HG03066 (cell line): ENCODE measurements around the gene TLE2.

Source experiments
- ATAC-seq: cut with Tn5 transposase; IDR thresholded peaks from one replicate; pipeline ENCODE4 v1.9.1; 2021; ENCODE audit warnings: low read depth; ENCODE audit not compliant: unreplicated experiment

Gene TLE2

DNA sequence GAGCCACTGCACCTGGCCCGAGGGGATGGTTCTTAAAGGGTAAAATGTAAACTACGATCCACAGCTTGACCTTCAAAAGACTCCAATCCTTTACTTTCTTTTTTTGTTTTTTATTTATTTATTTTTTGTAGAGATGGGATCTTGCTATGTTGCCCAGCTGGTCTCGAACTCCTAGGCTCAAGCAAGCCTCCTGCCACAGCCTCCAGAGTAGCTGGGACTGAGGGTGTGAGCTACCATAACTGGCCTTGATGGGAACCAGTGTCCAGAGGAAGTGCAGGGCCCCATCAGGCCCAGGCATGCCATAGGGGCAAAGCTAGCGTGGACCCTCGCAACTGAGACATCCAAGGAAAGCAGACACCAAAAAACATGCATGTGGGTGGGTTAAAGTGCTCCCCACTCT is 66.0 kb downstream of the TLE2 start:
- no peak for ATAC-seq

DNA sequence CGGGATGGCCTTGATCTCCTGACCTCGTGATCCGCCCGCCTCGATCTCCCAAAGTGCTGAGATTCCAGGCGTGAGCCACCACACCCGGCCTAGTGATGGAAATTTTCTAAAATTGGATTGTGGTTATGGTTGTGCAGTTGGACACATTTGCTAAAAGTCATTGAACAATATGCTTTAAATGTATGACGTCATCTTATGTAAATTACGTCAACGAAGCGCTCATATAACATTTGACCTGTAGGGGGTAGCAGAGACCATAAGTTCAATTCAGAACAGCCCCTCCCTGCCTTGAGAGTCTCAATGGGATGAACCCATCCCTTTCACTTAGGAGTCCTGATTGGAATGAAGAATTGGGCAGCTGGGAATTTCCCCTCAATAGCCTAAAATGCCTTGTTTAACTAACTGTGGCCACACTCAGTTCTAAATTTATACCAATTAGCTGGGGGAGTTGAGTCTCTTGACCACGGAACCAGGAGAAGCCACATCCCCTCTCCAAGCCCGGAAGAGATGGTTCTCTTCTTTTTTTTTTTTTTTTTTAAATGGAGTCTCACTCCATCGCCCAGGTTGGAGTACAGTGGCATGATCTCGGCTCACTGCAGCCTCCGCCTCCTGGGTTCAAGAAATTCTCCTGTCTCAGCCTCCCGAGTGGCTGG is 66.9 kb downstream of the TLE2 start:
- ATAC-seq: no peak

DNA sequence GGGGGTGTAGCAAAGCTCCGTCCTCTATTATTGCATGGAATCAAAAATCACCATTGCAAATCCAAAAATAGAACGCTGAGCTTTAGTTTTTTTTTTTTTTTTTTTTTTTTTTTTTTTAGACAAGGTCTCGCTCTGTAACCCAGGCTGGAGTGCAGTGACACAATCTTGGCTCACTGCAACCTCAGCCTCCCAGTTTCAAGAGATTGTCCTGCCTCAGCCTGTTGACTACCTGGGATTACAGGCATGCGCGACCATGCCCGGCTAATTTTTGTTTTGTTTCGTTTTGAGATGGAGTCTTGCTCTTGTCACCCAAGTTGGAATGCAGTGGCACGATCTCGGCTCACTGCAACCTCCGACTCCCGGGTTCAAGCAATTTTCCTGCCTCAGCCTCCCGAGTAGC is 69.0 kb downstream of the TLE2 start:
- no peak for ATAC-seq

DNA sequence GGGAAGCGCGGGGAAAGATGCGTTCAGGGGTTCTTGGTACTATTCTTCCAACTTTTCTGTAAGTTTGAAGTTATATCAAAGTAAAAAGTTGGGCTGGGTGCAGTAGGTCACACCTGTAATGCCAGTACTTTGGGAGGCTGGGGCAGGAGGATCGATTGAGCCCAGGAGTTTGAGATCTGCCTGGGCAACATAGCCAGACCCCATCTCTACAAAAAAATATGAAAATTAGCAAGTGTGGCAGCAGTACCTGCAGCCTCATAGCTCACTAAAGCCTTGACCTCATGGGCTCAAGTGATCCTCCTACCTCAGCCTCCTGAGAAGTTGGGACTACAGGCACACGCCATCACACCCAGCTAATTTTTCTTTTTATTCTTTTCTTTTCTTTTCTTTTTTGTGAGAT is 71.9 kb downstream of the TLE2 start:
- ATAC-seq: no peak

DNA sequence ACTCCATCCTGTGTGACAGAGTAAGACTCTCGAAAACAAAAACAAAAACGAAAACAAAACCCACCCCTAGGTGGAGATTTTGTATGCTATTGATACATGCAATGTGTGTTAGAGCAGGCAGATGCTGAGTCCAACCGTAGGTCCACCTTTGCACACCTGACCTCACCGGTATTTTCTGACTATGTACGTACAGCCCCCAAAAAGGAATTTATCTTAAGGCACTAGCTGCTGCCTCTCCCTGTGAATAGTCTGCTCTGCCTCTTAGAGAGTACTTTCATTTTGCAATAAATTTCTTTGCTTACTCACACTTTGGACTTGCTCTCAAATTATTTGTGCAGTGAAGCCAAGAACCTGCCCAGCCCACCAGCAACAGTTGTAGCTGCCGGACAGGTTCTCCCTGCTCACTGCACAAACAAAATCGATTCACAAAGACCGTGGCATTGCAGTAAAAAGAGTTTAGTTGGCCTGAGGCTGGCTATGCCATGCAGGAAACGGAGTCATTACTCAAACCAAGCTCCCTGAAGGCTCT is 76.1 kb downstream of the TLE2 start:
- no peak for ATAC-seq

DNA sequence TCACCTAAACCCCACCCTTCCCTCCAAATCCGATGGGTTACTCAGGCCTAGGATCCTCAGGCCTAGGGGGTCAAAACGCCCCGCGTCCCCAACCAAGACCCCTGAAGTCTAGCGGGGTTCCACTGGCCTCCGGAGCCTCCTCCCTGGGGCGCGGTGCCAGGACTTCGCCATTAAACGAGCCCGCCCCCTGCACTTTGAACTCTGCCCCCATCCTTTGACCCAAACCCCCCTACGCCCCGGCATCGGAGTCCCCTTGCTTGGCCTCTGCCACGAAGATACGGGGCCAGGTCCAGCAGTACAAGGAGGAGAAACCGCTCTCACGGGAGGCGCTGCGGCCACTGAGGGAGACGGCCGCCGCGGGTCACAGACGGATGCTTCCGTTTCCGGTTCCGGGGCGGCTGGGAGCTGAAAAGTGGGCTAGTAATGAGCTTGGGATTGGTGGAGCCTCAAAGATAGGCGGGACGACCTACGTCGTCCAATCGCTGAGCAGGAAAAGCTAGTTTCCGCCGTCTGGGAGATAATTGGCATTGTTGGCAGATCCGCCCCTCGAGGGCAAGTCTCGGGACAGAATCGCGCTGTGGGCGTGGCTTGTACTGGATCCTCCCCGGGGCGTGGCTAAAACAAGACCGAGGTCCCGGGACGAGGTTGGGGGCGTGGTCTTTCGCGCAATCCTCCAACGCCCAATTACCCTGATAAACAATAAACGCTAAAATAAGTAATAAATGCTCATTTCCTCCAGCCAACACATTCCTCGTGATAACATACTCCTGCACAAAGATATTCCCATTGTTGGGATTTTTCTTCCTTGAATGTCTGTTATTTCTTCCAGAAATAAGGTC is 78.6 kb downstream of the TLE2 start:
- peak; percentile 87 for ATAC-seq

DNA sequence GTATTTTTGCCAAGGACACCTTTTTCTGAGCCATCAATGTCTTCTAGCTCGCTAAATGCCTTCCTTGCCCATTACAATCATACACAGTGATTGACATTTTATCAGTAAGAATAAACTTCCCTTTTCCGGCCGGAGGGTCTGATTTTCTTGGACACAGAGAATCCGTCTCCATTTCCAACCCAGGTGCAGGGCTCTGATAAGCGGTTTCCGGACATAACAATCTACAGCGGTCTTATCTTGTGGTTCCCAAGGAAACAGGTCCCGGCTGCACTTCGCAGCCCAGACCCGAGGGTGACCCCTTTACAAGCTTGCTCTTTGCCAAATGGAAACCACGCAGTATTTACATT is 79.2 kb downstream of the TLE2 start:
- ATAC-seq: no peak
